Measurements from ENCODE around the gene ENOX2.
"Not testable (repeated sequence)": the region's sequence is repeated elsewhere in the genome, so short reads cannot be mapped to it uniquely, and the experiment has no call there.

The ENOX2 gene

GRCh38 chrX:130902783-130903613 is at the start of gene ENOX2:
ENOX2 (minus strand) TSS chrX:130903209; CDS start chrX:130703216, 199,993 bp downstream.
- peak; percentile 93 for DNase-seq

DNA sequence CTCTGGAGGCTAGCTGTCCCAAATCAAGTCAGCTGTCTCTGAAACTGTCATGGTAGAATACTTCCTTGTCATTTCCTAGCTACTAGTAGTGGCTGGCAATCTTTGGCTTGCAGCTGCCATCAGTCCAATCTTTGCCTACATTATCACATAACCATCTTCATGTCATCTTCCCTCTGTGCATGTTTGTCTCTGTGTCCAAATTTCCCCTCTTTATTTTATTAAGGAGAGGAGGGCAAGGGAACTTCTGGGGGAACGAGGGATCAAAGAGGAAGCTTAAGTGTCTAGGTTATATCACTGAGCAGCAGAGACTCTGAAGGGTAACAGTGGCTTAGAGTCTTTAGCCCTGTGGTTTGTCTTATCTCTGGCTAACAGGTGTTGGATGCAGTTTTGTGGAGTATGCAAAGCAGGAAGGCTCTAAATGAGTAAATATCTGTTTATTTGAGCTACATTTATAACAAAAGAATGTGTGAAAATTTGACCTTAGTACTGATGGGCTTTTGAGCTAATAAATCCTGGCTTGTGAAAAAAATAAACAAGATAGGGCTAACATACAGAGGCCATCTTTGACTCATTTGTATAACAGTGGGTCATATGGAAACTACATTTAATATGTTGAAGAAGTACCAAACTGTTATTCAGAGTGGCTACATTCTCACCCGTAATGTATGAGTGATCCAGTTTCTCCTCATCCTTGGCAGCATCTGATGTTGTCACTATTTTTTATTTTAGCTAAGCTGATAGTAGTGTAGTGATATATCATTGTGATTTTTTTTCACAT is 49.4 kb upstream of the ENOX2 start:
- no peak for DNase-seq

GRCh38 chrX:130944230-130944629 is 41.2 kb upstream of the ENOX2 start:
- no peak for DNase-seq

DNA sequence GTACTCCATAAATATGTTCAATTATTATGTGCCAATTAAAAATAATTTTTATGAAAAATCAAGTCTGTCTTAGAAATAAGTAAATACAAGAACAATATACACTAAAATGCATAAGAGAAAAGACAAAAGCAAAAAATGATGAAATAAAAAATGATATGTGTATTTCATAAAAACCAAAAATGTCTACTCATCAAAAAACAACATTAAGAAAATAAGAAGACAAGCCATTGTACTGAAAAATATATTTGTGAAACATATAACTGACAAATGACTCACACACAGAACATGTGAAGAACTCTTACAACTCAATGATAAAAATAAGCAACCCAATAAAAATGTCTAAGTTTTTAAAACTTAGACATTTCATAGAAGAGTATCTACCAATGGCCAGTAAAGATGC is 34.1 kb upstream of the ENOX2 start:
- DNase-seq = no peak

GRCh38 chrX:130933358-130933757 is 30.3 kb upstream of the ENOX2 start:
- no peak for DNase-seq

DNA sequence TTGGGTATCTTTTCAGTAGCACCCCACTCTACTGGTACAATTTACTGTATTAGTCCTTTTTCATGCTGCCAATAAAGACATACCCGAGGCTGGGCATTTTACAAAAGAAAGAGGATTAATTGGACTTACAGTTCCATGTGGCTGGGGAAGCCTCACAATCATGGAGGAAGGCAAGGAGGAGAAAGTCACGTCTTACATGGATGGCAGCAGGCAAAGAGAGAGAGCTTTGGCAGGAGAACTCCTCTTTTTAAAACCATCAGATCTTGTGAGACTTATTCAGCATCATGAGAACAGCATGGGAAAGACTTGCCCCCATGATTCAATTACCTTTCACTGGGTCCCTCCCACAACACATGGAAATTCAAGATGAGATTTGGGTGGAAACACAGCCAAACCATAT is 17.4 kb upstream of the ENOX2 start:
- DNase-seq = not testable (repeated sequence)

- not testable (repeated sequence) for DNase-seq
These were observed 16.7 kb upstream of the ENOX2 start for GRCh38 chrX:130919676-130920075.

GRCh38 chrX:130918498-130918897 is 15.5 kb upstream of the ENOX2 start:
- not testable (repeated sequence) for DNase-seq

DNA sequence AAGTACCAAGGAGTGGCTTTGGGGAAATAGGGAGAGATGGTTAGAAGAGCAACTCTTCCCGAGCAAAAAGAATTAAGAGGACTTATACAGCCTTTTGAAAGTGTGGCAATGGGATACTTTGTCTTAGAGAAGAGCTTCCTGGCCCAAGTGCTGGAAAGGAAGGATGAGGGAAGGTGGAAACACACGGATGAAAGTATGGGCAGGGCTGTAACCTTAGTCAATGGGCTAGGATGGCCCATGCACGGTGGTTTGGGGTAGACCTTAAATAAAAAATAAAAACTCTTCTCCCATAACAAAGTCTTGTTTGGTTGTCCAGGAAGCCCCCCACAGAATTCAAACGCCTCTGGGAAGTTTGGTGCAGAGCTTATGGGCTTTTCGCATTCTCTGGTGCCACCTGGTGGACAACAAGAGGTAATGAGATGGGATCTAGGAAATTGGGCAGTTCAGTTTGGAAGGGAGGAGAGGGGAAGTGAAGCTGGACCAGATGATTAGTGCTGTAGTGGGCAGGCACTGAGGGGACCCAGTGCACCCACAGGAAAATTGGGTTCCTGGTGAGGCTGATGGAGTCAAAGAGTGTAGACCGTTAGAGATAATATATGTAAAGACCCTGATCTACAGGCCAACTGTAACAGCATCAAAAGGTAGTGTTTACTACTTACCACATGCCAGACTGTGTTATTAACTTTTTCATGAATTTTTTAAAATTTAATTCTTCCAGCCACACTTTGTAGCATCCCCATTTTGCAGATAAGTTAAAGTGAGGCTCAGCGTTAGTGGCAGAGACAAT is 13.8 kb upstream of the ENOX2 start:
- DNase-seq = peak; percentile 39

GRCh38 chrX:130915302-130915701 is 12.3 kb upstream of the ENOX2 start:
- no peak for DNase-seq

- no peak for DNase-seq
These were observed 6.6 kb upstream of the ENOX2 start for GRCh38 chrX:130909469-130910136.

- no peak for DNase-seq
These were observed 3.8 kb upstream of the ENOX2 start for GRCh38 chrX:130906776-130907175.

GRCh38 chrX:130902446-130902782 is 595 bp downstream of the ENOX2 start:
- no peak for DNase-seq

GRCh38 chrX:130896802-130897501 is 6.1 kb downstream of the ENOX2 start:
- no peak for DNase-seq

DNA sequence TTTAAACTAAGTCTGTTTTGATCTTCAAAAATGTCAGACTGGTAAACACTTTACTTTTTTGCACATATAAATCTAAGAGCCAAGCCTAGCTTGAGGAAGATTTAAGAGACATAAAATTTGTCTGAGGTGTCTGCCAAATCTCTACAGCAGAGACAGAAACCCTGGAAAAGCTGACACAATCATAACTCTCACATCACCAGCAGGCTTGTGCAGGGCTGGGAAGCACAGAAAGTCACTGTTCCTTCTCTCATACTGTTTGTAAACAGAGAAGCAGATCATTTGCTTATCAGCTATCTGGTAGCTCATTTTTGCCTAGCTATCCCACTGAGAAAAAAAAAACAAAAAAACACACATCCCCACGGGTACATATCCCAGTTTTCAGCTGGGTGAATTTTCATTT is 7.0 kb downstream of the ENOX2 start:
- DNase-seq = no peak

- no peak for DNase-seq
These were observed 7.7 kb downstream of the ENOX2 start for GRCh38 chrX:130895299-130895698.

- no peak for DNase-seq
These were observed 9.5 kb downstream of the ENOX2 start for GRCh38 chrX:130893356-130894085.

GRCh38 chrX:130887376-130887775 is 15.6 kb downstream of the ENOX2 start:
- no peak for DNase-seq

DNA sequence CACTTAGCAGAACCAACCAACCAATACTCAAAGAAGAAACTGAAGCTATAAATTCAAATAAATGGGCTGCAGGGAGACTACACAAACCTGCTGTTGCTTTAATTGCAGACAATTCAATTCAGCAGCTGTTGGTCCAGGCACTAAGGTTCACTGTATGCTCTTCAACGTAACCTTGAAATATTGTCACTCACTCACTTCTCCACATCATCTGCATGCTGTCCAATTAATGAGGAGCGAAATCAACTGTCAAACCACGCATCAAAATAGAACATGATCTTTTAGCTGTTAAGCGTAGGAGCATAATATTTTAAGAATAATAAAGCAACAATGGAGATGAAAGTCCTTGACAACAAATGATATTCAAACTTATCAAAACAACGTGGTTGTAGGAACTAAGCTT is 17.0 kb downstream of the ENOX2 start:
- no peak for DNase-seq

DNA sequence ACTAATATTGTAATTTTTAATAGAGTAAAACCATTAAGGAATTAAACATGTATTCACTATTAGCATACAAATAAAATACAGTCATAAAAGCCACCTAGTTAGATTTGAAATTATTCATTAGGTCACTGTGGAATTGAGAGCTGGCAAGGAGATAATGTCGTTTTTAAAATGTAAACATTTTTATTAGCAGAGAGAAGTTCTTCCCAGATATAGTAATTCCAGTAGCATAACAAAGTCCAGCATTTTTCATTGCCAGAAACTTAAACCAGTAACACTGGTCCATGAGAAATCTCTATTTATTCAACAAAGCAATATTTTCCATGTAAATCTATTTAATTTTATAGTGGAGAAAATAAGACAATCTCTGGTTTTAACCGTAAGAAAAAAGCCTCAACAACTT is 17.5 kb downstream of the ENOX2 start:
- no peak for DNase-seq

- no peak for DNase-seq
These were observed 18.4 kb downstream of the ENOX2 start for GRCh38 chrX:130884627-130885026.

DNA sequence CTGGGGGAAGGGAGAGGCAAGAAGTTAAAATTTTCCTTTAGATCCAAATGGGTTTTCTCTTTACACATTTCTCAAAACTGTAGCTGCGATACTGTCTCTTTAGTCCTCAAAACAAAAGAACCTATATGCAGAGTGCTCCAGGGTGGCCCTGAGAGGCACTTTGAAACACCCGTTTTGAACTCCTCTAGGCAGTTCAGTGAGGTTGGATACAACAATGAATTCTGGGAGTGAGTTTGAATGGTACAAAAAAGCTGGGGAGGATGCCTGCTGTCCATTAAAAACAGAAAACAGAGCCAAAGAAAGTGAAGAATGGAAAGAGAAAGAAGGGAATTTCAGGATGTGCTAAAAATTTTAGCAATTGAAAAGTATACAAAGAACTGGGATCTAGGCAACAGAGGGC is 23.1 kb downstream of the ENOX2 start:
- DNase-seq = no peak
